HEK293 (cell line): ENCODE data around the gene SPEM3.

Experiments used
- CTCF ChIP-seq: fragments of 450-650 bp; formaldehyde crosslinking; IDR thresholded peaks from 2 replicates; pipeline ENCODE4 v1.5.1; 2016; ENCODE audit warnings: missing biosample characterization, missing genetic modification characterization
- EGR2 ChIP-seq: fragments of 450-650 bp; formaldehyde crosslinking; IDR thresholded peaks from 2 replicates; pipeline ENCODE4 v1.5.1; 2016; ENCODE audit warnings: low read depth, missing biosample characterization, missing genetic modification characterization
- GLIS1 ChIP-seq: fragments of 450-650 bp; formaldehyde crosslinking; IDR thresholded peaks from 2 replicates; pipeline ENCODE4 v1.5.1; 2016; ENCODE audit warnings: missing biosample characterization, missing genetic modification characterization
- KLF16 ChIP-seq: fragments of 450-650 bp; formaldehyde crosslinking; IDR thresholded peaks from 2 replicates; pipeline ENCODE4 v1.5.1; 2017; ENCODE audit warnings: missing biosample characterization, missing genetic modification characterization
- PATZ1 ChIP-seq: fragments of 450-650 bp; formaldehyde crosslinking; IDR thresholded peaks from 2 replicates; pipeline ENCODE4 v1.5.1; 2016; ENCODE audit warnings: missing biosample characterization, missing genetic modification characterization
- SP2 ChIP-seq: fragments of 450-650 bp; formaldehyde crosslinking; IDR thresholded peaks from 2 replicates; pipeline ENCODE4 v1.5.1; 2016; ENCODE audit warnings: missing biosample characterization, missing genetic modification characterization
- ZBTB7A ChIP-seq: fragments of 450-650 bp; formaldehyde crosslinking; IDR thresholded peaks from 2 replicates; pipeline ENCODE4 v1.5.1; 2016; ENCODE audit warnings: low read depth, missing biosample characterization, missing genetic modification characterization
- ZNF121 ChIP-seq: fragments of 450-650 bp; formaldehyde crosslinking; IDR thresholded peaks from 2 replicates; pipeline ENCODE4 v1.5.1; 2016; ENCODE audit warnings: missing biosample characterization, missing genetic modification characterization
- ZNF169 ChIP-seq: fragments of 450-650 bp; formaldehyde crosslinking; IDR thresholded peaks from 2 replicates; pipeline ENCODE4 v1.5.1; 2016; ENCODE audit warnings: missing biosample characterization, missing genetic modification characterization
- ZNF214 ChIP-seq: fragments of 450-650 bp; formaldehyde crosslinking; IDR thresholded peaks from 2 replicates; pipeline ENCODE4 v1.5.1; 2017; ENCODE audit warnings: missing biosample characterization, mild to moderate bottlenecking, missing genetic modification characterization, borderline replicate concordance
- ZNF302 ChIP-seq: fragments of 450-650 bp; formaldehyde crosslinking; IDR thresholded peaks from 2 replicates; pipeline ENCODE4 v1.5.1; 2016; ENCODE audit warnings: missing biosample characterization, missing genetic modification characterization, low read depth
- ZNF341 ChIP-seq: fragments of 450-650 bp; formaldehyde crosslinking; IDR thresholded peaks from 2 replicates; pipeline ENCODE4; 2016; ENCODE audit warnings: low read depth, missing biosample characterization, missing genetic modification characterization
- ZNF366 ChIP-seq: fragments of 450-650 bp; formaldehyde crosslinking; conservative IDR thresholded peaks from 2 replicates; pipeline ENCODE4 v1.5.1; 2016; ENCODE audit warnings: missing biosample characterization, missing genetic modification characterization
- ZNF391 ChIP-seq: fragments of 450-650 bp; formaldehyde crosslinking; IDR thresholded peaks from 2 replicates; pipeline ENCODE4 v1.5.1; 2016; ENCODE audit warnings: low read depth, missing biosample characterization, missing genetic modification characterization, borderline replicate concordance
- ZNF433 ChIP-seq: fragments of 450-650 bp; formaldehyde crosslinking; IDR thresholded peaks from 2 replicates; pipeline ENCODE4 v1.5.1; 2016; ENCODE audit warnings: missing biosample characterization, missing genetic modification characterization, low read depth
- ZNF76 ChIP-seq: fragments of 450-650 bp; formaldehyde crosslinking; IDR thresholded peaks from 2 replicates; pipeline ENCODE4; 2016; ENCODE audit warnings: low read depth, missing biosample characterization, missing genetic modification characterization, borderline replicate concordance
- ZNF843 ChIP-seq: fragments of 450-650 bp; formaldehyde crosslinking; IDR thresholded peaks from 2 replicates; pipeline ENCODE4 v1.5.1; 2016; ENCODE audit warnings: missing biosample characterization, missing genetic modification characterization
- TF ChIP-seq, protein P1 (sequence below): fragments of 450-650 bp; formaldehyde crosslinking; conservative IDR thresholded peaks from 2 replicates; pipeline ENCODE4 v1.5.1; 2016; ENCODE audit warnings: low read depth, missing biosample characterization, missing genetic modification characterization
- TF ChIP-seq, protein P2 (sequence below): fragments of 450-650 bp; formaldehyde crosslinking; IDR thresholded peaks from 2 replicates; pipeline ENCODE4 v1.5.1; 2016; ENCODE audit warnings: missing biosample characterization, missing genetic modification characterization
- TF ChIP-seq, protein P3 (sequence below): fragments of 450-650 bp; IDR thresholded peaks from 2 replicates; pipeline ENCODE4 v1.5.1; 2018; ENCODE audit warnings: missing biosample characterization, missing genetic modification characterization

SPEM3 gene

GRCh38 chr17:7478276-7479212 lies 49.9 kb downstream of the SPEM3 start (continued):
- peak; percentile 37; the same call in 1 of the 2 replicates for TF ChIP-seq GLIS1 (tag by site-specific recombination)
- TF ChIP-seq SP2: peak; percentile 41
- peak; percentile 78 for TF ChIP-seq PATZ1 (tag by site-specific recombination)
- TF ChIP-seq, protein P1, sequence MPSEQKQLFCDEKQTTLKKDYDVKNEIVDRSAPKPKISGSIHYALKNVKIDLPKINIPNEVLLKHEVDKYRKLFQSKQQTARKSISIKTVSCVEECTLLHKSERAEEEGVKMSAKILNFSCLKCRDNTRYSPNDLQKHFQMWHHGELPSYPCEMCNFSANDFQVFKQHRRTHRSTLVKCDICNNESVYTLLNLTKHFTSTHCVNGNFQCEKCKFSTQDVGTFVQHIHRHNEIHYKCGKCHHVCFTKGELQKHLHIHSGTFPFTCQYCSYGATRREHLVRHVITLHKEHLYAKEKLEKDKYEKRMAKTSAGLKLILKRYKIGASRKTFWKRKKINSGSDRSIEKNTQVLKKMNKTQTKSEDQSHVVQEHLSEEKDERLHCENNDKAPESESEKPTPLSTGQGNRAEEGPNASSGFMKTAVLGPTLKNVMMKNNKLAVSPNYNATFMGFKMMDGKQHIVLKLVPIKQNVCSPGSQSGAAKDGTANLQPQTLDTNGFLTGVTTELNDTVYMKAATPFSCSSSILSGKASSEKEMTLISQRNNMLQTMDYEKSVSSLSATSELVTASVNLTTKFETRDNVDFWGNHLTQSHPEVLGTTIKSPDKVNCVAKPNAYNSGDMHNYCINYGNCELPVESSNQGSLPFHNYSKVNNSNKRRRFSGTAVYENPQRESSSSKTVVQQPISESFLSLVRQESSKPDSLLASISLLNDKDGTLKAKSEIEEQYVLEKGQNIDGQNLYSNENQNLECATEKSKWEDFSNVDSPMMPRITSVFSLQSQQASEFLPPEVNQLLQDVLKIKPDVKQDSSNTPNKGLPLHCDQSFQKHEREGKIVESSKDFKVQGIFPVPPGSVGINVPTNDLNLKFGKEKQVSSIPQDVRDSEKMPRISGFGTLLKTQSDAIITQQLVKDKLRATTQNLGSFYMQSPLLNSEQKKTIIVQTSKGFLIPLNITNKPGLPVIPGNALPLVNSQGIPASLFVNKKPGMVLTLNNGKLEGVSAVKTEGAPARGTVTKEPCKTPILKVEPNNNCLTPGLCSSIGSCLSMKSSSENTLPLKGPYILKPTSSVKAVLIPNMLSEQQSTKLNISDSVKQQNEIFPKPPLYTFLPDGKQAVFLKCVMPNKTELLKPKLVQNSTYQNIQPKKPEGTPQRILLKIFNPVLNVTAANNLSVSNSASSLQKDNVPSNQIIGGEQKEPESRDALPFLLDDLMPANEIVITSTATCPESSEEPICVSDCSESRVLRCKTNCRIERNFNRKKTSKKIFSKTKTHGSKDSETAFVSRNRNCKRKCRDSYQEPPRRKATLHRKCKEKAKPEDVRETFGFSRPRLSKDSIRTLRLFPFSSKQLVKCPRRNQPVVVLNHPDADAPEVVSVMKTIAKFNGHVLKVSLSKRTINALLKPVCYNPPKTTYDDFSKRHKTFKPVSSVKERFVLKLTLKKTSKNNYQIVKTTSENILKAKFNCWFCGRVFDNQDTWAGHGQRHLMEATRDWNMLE (tag by site-specific recombination): no peak
- TF ChIP-seq ZNF843 (tag by site-specific recombination): no peak
- TF ChIP-seq CTCF (tag by site-specific recombination): peak; percentile 24; the same call in 1 of the 2 replicates
- peak; percentile 21; the same call in 1 of the 2 replicates for TF ChIP-seq EGR2
- TF ChIP-seq ZNF169: no peak
- no peak for TF ChIP-seq ZNF302 (tag by site-specific recombination)
- TF ChIP-seq, protein P2, sequence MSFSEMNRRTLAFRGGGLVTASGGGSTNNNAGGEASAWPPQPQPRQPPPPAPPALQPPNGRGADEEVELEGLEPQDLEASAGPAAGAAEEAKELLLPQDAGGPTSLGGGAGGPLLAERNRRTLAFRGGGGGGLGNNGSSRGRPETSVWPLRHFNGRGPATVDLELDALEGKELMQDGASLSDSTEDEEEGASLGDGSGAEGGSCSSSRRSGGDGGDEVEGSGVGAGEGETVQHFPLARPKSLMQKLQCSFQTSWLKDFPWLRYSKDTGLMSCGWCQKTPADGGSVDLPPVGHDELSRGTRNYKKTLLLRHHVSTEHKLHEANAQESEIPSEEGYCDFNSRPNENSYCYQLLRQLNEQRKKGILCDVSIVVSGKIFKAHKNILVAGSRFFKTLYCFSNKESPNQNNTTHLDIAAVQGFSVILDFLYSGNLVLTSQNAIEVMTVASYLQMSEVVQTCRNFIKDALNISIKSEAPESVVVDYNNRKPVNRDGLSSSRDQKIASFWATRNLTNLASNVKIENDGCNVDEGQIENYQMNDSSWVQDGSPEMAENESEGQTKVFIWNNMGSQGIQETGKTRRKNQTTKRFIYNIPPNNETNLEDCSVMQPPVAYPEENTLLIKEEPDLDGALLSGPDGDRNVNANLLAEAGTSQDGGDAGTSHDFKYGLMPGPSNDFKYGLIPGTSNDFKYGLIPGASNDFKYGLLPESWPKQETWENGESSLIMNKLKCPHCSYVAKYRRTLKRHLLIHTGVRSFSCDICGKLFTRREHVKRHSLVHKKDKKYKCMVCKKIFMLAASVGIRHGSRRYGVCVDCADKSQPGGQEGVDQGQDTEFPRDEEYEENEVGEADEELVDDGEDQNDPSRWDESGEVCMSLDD: peak; percentile 93
- TF ChIP-seq ZNF121 (tag by site-specific recombination): no peak
- TF ChIP-seq ZNF341 (tag by site-specific recombination): 0 out of 2 replicates have a peak, but pooled peaks have one; percentile 35
- no peak for TF ChIP-seq ZNF214
- TF ChIP-seq ZNF366 (tag by site-specific recombination): no peak
- peak; percentile 50; the same call in 1 of the 2 replicates for TF ChIP-seq ZNF391
- no peak for TF ChIP-seq ZNF433 (tag by site-specific recombination)
- TF ChIP-seq KLF16 (tag by site-specific recombination): peak; percentile 60; the same call in 1 of the 2 replicates
- TF ChIP-seq ZBTB7A (tag by site-specific recombination): no peak
- peak; percentile 33; the same call in 1 of the 2 replicates for TF ChIP-seq ZNF76
- TF ChIP-seq, protein P3, sequence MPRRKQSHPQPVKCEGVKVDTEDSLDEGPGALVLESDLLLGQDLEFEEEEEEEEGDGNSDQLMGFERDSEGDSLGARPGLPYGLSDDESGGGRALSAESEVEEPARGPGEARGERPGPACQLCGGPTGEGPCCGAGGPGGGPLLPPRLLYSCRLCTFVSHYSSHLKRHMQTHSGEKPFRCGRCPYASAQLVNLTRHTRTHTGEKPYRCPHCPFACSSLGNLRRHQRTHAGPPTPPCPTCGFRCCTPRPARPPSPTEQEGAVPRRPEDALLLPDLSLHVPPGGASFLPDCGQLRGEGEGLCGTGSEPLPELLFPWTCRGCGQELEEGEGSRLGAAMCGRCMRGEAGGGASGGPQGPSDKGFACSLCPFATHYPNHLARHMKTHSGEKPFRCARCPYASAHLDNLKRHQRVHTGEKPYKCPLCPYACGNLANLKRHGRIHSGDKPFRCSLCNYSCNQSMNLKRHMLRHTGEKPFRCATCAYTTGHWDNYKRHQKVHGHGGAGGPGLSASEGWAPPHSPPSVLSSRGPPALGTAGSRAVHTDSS (tag by site-specific recombination): no peak
